Measurements from ENCODE around the gene CATSPER3.

DNA sequence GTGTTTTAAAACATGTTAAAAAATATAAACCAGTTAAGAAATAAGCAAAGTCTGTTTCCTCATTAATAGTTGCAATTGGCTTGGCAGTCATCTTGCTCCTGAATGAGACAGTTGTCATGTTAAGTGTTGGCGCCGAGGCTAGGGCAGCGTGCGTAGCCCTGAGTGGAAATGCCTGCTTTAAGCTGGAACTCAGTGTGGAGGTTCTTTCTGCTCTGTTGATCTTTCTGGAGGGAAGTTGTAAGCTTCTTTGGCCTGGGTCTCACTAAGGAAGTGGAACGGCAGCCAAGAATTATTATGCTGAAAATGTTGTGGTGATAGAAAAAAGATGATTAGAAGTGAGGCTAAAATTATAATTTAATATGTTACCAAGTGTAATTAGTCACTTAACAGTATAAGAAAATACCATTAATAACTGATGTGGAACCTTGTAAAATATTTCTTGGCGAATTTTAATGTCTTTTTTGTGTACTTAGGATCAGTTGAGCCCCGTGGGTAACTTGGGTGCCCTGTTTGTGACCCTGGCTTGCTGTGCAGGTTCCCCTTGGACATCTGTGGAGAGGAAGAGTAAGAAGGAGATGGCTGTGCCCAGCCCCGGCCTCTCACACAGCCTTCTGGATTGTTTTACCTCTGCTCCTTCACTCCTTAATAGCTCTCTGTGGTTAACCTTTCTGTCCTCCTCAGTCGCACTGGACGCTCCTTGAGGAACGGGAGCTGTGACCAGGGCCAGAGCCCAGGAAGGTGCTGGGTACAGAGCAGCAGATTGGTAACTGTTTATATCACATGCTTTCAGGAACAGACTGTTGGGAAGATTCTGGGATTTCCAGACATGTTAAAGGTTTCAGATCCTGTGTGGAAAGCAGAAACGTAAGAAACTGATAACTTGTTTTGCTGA is 31.8 kb upstream of the CATSPER3 start:
- TF ChIP-seq SMAD3 (CRISPR knock-in tag; IDR thresholded peaks at IDR 0.05; ENCODE audit: borderline replicate concordance) (no peak), FOXJ3 (CRISPR knock-in tag; IDR thresholded peaks at IDR 0.05; ENCODE audit: borderline replicate concordance) (no peak), ZNF138 (CRISPR knock-in tag; conservative IDR thresholded peaks at IDR 0.05) (no peak), GABPB1 (CRISPR knock-in tag; IDR thresholded peaks at IDR 0.05) (no peak), CREB1 (CRISPR knock-in tag; IDR thresholded peaks at IDR 0.05) (no peak)
- TF ChIP-seq, protein P1, sequence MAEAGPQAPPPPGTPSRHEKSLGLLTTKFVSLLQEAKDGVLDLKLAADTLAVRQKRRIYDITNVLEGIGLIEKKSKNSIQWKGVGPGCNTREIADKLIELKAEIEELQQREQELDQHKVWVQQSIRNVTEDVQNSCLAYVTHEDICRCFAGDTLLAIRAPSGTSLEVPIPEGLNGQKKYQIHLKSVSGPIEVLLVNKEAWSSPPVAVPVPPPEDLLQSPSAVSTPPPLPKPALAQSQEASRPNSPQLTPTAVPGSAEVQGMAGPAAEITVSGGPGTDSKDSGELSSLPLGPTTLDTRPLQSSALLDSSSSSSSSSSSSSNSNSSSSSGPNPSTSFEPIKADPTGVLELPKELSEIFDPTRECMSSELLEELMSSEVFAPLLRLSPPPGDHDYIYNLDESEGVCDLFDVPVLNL (CRISPR knock-in tag; IDR thresholded peaks at IDR 0.05; ENCODE audit: borderline replicate concordance, low read depth) = no peak
- TF ChIP-seq, protein P2, sequence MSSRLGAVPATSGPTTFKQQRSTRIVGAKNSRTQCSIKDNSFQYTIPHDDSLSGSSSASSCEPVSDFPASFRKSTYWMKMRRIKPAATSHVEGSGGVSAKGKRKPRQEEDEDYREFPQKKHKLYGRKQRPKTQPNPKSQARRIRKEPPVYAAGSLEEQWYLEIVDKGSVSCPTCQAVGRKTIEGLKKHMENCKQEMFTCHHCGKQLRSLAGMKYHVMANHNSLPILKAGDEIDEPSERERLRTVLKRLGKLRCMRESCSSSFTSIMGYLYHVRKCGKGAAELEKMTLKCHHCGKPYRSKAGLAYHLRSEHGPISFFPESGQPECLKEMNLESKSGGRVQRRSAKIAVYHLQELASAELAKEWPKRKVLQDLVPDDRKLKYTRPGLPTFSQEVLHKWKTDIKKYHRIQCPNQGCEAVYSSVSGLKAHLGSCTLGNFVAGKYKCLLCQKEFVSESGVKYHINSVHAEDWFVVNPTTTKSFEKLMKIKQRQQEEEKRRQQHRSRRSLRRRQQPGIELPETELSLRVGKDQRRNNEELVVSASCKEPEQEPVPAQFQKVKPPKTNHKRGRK (CRISPR knock-in tag; IDR thresholded peaks at IDR 0.05; ENCODE audit: borderline replicate concordance) = no peak
- TF ChIP-seq, protein P3, sequence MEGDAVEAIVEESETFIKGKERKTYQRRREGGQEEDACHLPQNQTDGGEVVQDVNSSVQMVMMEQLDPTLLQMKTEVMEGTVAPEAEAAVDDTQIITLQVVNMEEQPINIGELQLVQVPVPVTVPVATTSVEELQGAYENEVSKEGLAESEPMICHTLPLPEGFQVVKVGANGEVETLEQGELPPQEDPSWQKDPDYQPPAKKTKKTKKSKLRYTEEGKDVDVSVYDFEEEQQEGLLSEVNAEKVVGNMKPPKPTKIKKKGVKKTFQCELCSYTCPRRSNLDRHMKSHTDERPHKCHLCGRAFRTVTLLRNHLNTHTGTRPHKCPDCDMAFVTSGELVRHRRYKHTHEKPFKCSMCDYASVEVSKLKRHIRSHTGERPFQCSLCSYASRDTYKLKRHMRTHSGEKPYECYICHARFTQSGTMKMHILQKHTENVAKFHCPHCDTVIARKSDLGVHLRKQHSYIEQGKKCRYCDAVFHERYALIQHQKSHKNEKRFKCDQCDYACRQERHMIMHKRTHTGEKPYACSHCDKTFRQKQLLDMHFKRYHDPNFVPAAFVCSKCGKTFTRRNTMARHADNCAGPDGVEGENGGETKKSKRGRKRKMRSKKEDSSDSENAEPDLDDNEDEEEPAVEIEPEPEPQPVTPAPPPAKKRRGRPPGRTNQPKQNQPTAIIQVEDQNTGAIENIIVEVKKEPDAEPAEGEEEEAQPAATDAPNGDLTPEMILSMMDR (IDR thresholded peaks at IDR 0.05) = no peak
- TF ChIP-seq, protein P4, sequence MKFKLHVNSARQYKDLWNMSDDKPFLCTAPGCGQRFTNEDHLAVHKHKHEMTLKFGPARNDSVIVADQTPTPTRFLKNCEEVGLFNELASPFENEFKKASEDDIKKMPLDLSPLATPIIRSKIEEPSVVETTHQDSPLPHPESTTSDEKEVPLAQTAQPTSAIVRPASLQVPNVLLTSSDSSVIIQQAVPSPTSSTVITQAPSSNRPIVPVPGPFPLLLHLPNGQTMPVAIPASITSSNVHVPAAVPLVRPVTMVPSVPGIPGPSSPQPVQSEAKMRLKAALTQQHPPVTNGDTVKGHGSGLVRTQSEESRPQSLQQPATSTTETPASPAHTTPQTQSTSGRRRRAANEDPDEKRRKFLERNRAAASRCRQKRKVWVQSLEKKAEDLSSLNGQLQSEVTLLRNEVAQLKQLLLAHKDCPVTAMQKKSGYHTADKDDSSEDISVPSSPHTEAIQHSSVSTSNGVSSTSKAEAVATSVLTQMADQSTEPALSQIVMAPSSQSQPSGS (CRISPR knock-in tag; IDR thresholded peaks at IDR 0.05; ENCODE audit: borderline replicate concordance, low read depth) = no peak
- TF ChIP-seq, protein P5, sequence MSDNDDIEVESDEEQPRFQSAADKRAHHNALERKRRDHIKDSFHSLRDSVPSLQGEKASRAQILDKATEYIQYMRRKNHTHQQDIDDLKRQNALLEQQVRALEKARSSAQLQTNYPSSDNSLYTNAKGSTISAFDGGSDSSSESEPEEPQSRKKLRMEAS (CRISPR knock-in tag; IDR thresholded peaks at IDR 0.05) = no peak

All from WTC11 (cell line).